Aorta (tissue), 5 donors: ENCODE data around the gene NFATC1. TPM values are rescaled to one million over a fixed set of nuclear protein-coding genes. Genes with fewer than 3 reads are reported as not detected.

ENCODE experiments used
- ATAC-seq: fragments of 200-7000 bp; cut with Tn5 transposase; one replicate; pipeline ENCODE4 v1.9.1; 2022; ENCODE audit warnings: moderate library complexity; ENCODE audit not compliant: low FRiP score
- DNase-seq, 2 donors: peaks; one replicate each; pipeline ENCODE4 v3.0.0-alpha.2; 2020
- H3K27ac ChIP-seq, 2 donors: one replicate each; pipeline ENCODE4 v1.5.1; 2013; ENCODE audit warnings: low read length in 2 of 2, mild to moderate bottlenecking in 2 of 2, moderate library complexity in 2 of 2, control low read depth in 1 of 2, inconsistent platforms in 1 of 2, low read depth in 1 of 2
- H3K27me3 ChIP-seq, 2 donors: one replicate each; pipeline ENCODE4 v1.6.1; 2013; ENCODE audit warnings: control low read depth in 1 of 2, low read length in 1 of 2, mild to moderate bottlenecking in 1 of 2, moderate library complexity in 1 of 2; ENCODE audit not compliant: insufficient read depth in 2 of 2, control insufficient read depth in 1 of 2
- H3K36me3 ChIP-seq, 2 donors: one replicate each; pipeline ENCODE4 v1.6.1; 2013; ENCODE audit warnings: control low read depth in 1 of 2, low read length in 1 of 2, mild to moderate bottlenecking in 1 of 2; ENCODE audit not compliant: insufficient read depth in 2 of 2, control insufficient read depth in 1 of 2
- H3K4me1 ChIP-seq, 2 donors: one replicate each; pipeline ENCODE4 v1.6.1; 2013; ENCODE audit warnings: low read length in 2 of 2, control low read depth in 1 of 2, mild to moderate bottlenecking in 1 of 2, moderate library complexity in 1 of 2; ENCODE audit not compliant: insufficient read depth in 2 of 2, control insufficient read depth in 1 of 2
- H3K4me3 ChIP-seq, 2 donors: one replicate each; pipeline ENCODE4 v1.5.1; 2013; ENCODE audit warnings: low read length in 2 of 2, control low read depth in 1 of 2, mild to moderate bottlenecking in 1 of 2
- H3K9me3 ChIP-seq: one replicate; pipeline ENCODE4 v1.6.1; 2013; ENCODE audit warnings: mild to moderate bottlenecking, low read length; ENCODE audit not compliant: control insufficient read depth
- WGBS, 2 donors: extraction: QIAGEN DNeasy Blood & Tissue Kit; methylation state at CpG; one replicate each; pipeline ENCODE4 v1.1.7; 2013; 5-methylcytosine and 5-hydroxymethylcytosine counted together
- intact Hi-C, 2 donors: fragments of 100-400 bp; cut with DNase I; formaldehyde crosslinking; loops; one replicate each; pipeline versions ENCODE4 v1.14.2 to v1.15.0; 2022
- polyA plus RNA-seq, 2 donors: library from polyadenylated mRNA; stranded (reverse); fragments of 200-250 nt; gene quantifications; one replicate each; pipeline ENCODE4 v1.2.3, GENCODE V29; 2013
- total RNA-seq, 2 donors: library from RNA; stranded (reverse); fragmentation: NEBNext Ultra II Directional; extraction: Animal tissue kit (Norgen Biotek cat#: 25700); gene quantifications; one replicate each; pipeline ENCODE4 v1.2.1, GENCODE V29; 2021
- donor health status: healthy with polysubstance abuse.
- donor health status: Bipolar disorder and iron deficiency.
- donor health status: DM: no; HTN: no; CAD: no.
- donor health status: DM: no; HTN: no; CAD: no.
- donor health status: DM: yes; HTN: yes; CAD: no.

The NFATC1 gene
- total and polyA plus RNA-seq, 4 donors = 2.0 to 39.2 (median 22.2) TPM

DNA sequence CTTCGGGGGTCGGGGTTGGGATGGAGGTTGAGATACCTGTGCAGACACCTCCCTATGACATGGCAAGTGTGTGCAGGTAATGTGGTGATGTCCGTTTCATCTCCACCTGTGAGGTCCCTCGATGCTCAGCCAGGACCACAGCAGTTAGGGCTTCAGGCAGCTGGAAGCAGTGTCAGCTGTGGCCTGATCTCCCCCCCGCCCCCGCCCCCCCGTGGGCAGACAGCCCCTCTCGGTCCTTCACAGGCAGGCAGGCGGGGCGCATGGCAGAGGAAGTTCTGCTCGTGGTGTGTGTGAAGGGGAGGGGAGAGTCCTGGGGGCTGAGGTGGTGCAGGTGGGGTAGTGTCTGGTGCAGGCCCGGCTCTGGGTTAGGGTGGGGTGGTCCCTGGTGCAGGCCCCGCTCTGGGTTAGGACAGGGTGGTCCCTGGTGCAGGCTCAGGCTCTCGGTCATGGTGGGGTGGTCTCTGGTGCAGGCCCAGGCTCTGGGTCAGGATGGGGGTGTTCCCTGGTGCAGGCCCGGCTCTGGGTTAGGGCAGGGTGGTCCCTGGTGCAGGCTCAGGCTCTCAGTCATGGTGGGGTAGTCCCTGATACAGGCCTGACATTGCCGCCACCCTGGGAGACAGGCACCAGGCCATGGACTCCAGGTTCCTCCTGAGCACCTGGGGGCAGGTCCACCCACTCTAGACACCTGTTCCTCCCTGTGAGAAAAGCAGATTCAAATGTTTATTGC, 94.3 kb downstream of the NFATC1 start:
- intact Hi-C loops = no loop called here
- Histone ChIP-seq H3K36me3 (no peaks in the 10 kb centered on the region), H3K27ac (no peak overlapping the region), H3K27me3 (no peaks in the 10 kb centered on the region), H3K4me1 (no peaks in the 10 kb centered on the region), H3K4me3 (no peak overlapping the region), H3K9me3 (no peaks in the 10 kb centered on the region)
- DNase-seq = peak; percentile 29 to 72
- ATAC-seq = no peak
- 89 to 91% methylated on average over 15 to 16 of the region's 16 CpGs for WGBS, 2 donors

DNA sequence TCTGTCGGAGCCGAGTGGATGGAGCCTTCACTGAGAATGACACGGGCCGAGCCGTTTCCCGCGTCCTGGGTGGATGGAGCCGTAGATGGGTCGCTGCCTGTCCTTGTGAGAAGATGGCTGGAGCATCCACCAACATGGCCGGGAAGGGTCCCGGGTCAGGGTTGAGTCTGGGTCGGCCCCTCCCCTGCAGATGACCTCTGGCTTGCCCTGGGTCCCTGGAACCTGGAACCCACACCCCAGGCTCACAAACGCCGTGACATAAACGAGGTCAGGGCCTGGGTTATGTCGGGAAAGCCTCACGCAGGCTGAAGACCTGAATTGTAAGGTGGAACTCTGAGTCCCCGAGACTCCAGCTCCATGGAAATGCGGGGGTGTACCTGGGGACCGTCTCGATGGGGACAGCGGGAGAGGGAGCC, 94.9 kb downstream of the NFATC1 start:
- intact Hi-C loops = no loop called here
- ATAC-seq (no peak), DNase-seq (peak; percentile 34 to 69)
- Histone ChIP-seq H3K36me3 (no peaks in the 10 kb centered on the region), H3K27ac (no peak overlapping the region), H3K4me1 (no peaks in the 10 kb centered on the region), H3K9me3 (no peaks in the 10 kb centered on the region), H3K4me3 (no peak overlapping the region), H3K27me3 (no peaks in the 10 kb centered on the region)
- WGBS, 2 donors = 90 to 94% methylated on average over 22 of the region's 22 CpGs

DNA sequence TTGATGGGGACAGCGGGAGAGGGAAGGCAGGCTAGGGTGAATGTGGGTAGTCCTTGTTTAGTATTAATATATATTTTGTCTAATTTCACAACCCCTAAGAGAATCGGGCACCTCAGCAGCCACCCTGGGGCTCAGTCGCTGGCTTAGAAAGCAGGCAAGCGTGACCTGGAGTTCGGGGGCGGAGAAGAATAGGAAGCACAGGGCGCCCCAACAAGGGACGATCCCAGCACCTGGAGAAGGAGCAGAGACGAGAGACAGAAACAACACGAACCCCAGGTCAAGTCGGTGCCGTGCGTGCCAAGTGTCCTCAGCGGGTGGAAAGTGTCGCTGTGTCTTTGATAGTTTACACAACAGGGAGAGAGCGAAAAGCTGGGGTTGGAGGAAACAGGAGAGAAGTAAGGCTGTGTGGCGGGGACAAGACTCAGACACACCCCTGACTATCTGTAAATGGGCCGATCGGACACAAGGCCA, 95.4 kb downstream of the NFATC1 start:
- Histone ChIP-seq H3K27me3 (no peaks in the 10 kb centered on the region), H3K27ac (no peak overlapping the region), H3K9me3 (no peaks in the 10 kb centered on the region), H3K36me3 (no peaks in the 10 kb centered on the region), H3K4me1 (no peaks in the 10 kb centered on the region), H3K4me3 (no peak overlapping the region)
- ATAC-seq (no peak), DNase-seq (peak in 1 of 2 donors; percentile 59)
- 90 to 96% methylated on average over 19 of the region's 19 CpGs for WGBS, 2 donors
- intact Hi-C loops = no loop called here

DNA sequence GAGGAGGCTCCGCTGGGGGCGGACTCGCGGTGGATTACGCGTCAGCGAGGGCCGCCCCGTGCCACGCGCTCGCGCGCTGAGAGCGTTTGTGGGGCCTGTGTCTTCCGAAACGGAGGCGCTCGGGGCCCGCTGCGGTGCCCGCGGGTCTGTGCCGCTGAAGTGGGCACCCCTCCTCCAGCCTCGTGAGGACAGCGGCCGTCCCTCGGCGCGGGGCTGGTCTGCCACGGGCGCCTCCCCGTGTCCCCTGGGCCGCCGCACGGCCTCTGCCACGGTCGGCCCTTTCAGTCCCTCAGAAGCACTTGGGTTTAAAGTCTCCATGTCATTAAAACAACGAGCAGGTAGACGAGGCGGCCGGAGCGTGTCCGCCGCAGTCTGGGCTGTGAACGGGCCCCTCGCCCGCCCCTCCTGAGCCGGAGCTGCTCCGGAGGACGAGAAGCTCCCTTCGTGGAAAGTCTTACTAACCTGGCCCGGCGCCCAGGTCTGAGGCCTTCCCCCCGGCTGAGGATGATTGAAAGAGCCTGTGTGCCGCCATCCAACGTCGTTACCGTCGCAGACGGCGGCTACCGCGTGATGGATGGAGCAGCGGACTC, 97.6 kb downstream of the NFATC1 start:
- H3K27me3 ChIP-seq = no peaks in the 10 kb centered on the region
- peak; percentile 47 to 70 for DNase-seq
- H3K36me3 ChIP-seq = no peaks in the 10 kb centered on the region
- no peaks in the 10 kb centered on the region for H3K9me3 ChIP-seq
- ATAC-seq = no peak
- intact Hi-C loops = no loop called here
- no peak overlapping the region for H3K4me3 ChIP-seq
- no peaks in the 10 kb centered on the region for H3K4me1 ChIP-seq
- no peak overlapping the region for H3K27ac ChIP-seq
- WGBS, 2 donors = 95 to 96% methylated on average over 65 of the region's 65 CpGs

DNA sequence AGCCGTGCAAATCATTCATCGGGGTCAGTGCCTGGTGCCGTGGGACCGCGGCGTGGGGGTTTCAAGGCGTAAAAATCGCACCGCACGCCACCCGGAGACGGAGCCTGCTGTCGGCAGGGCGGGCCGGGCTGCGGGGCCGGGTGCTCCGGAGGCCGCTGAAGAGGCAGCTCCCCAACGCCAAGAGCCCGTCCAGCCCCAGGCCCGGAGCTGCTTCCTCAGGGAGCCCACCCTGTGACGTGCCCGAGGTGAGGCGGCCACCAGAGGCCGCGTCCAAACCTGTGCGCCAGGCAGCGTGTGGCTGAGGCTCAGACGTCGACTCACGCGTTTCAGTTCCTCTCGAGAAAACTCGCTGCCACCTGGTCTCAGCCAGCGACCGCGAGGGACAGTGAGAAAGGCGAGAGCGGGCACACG, 98.1 kb downstream of the NFATC1 start:
- ATAC-seq (no peak), DNase-seq (peak; percentile 26 to 65)
- Histone ChIP-seq H3K27ac (no peak overlapping the region), H3K9me3 (no peaks in the 10 kb centered on the region), H3K4me3 (no peak overlapping the region), H3K27me3 (no peaks in the 10 kb centered on the region), H3K4me1 (no peaks in the 10 kb centered on the region), H3K36me3 (no peaks in the 10 kb centered on the region)
- intact Hi-C loops = no loop called here
- 97 to 98% methylated on average over 41 of the region's 41 CpGs for WGBS, 2 donors

DNA sequence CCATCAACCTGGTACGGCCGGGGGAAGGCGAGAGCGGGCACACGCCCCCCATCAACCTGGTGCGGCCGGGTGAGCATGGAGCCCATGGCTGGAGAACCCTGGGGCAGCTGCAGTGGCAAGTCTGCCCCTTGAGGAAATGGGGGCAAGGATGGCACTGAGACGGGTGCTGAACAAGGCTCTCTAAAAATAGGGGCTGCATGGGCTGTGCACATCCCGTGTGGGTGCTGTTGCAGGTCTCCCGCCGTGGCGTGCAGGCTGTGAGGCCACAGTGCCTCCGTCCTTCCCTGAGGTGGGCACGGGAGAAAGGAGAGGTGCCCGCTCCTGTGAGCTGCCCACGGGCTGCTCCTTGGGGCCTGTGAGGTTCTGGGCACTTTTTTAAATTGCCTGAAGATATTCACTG, 99.2 kb downstream of the NFATC1 start:
- H3K36me3 ChIP-seq = no peaks in the 10 kb centered on the region

DNA sequence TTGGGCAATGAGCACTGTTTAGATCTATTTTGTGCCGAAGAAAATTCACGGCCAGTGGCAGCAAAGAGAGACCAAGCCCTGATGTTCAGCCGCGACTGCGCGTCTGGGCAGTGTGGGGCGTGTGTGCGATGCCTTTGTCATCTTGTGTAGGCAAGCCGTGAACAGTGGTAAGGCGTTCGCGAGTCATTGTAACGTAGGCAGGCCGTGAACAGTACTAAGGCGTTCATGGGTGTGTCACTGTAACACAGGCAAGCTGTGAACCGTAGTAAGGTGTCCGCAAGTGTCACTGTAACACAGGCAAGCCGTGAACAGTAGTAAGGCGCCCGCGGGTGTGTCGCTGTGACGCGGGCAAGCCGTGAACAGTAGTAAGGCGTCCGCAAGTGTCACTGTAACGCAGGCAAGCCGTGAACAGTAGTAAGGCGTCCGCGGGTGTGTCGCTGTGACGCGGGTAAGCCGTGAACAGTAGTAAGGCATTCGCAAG, 99.9 kb downstream of the NFATC1 start:
- no peaks in the 10 kb centered on the region for H3K27me3 ChIP-seq
- no peaks in the 10 kb centered on the region for H3K36me3 ChIP-seq
- intact Hi-C loops = no loop called here
- WGBS, 2 donors = 98% methylated on average over 37 of the region's 37 CpGs
- ATAC-seq (no peak), DNase-seq (peak; percentile 12 to 44)
- H3K9me3 ChIP-seq = no peaks in the 10 kb centered on the region
- H3K4me3 ChIP-seq = no peak overlapping the region
- H3K4me1 ChIP-seq = no peaks in the 10 kb centered on the region
- H3K27ac ChIP-seq = no peak overlapping the region

More for the DNA sequence above, 99.2 kb downstream of the NFATC1 start:
- H3K27me3 ChIP-seq = no peaks in the 10 kb centered on the region
- no peak overlapping the region for H3K4me3 ChIP-seq
- H3K4me1 ChIP-seq = no peaks in the 10 kb centered on the region
- intact Hi-C loops = no loop called here
- WGBS, 2 donors = 94 to 96% methylated on average over 16 of the region's 16 CpGs
- peak; percentile 38 to 42 for DNase-seq
- H3K9me3 ChIP-seq = no peaks in the 10 kb centered on the region
- no peak overlapping the region for H3K27ac ChIP-seq
- no peak for ATAC-seq

DNA sequence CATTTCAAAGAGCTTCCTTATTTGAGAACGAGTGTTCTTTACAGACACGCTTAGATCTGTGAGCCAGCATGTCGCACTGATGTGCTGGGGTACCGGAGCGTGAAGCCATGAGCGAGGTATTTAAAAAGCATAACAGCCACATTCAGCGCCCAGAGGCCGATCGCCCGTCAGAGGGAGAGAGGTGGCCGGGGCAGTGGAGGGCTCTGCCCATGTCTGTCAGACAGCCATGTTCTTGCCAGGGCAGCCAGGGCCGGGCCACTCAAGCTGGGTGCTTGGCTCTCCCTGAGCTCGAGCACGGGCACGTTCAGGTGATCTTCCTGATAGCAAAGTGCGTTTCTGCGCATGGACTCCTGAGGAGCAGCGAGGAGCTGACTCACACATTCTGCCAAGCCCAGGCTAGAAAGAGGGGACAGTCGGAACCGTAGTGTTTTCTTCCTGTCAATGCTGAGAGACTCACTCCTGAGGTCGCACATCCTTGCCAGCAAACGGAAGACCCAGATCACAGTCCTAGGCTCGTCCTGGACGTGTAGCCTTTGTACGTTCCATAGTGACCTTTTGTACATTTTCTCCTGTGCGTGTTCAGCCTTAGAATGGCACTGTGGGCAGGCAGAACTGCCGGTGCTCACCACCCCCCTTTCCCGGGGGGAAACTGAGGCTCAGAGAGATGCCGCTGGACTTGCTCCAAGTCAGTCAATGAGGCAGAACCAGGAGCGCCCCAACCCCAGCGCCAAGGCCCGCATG, 100.7 kb downstream of the NFATC1 start:
- WGBS, 2 donors = 93 to 96% methylated on average over 32 of the region's 32 CpGs
- DNase-seq (peak; percentile 36 to 68), ATAC-seq (no peak)
- Histone ChIP-seq H3K4me1 (no peaks in the 10 kb centered on the region), H3K27me3 (no peaks in the 10 kb centered on the region), H3K36me3 (no peaks in the 10 kb centered on the region), H3K9me3 (no peaks in the 10 kb centered on the region), H3K27ac (no peak overlapping the region), H3K4me3 (no peak overlapping the region)
- intact Hi-C loops = no loop called here
